IMR-90 (cell line): Measurements from ENCODE around the gene TMX2.

ENCODE experiments used
- BHLHE40 ChIP-seq: fragments of 150-350 bp; IDR thresholded peaks from 2 replicates; pipeline ENCODE4 v1.6.1; 2016; ENCODE audit warnings: mild to moderate bottlenecking, low read depth, low read length
- MAFK ChIP-seq: IDR thresholded peaks from 2 replicates; pipeline ENCODE4 v1.6.1; 2012; ENCODE audit warnings: low read depth, low read length, improper control_type of control experiment
- POLR2A ChIP-seq: IDR thresholded peaks from 2 replicates; pipeline ENCODE4 v1.6.1; 2012; ENCODE audit warnings: mild to moderate bottlenecking, low read depth, low read length
- SMC3 ChIP-seq: fragments of 150-350 bp; IDR thresholded peaks from 2 replicates; pipeline ENCODE4 v1.6.1; 2016; ENCODE audit warnings: low read depth, mild to moderate bottlenecking, antibody characterized with exemption, low read length, moderate library complexity
- TF ChIP-seq, protein P1 (sequence below): conservative IDR thresholded peaks from 2 replicates; pipeline ENCODE4 v1.5.1; 2012; ENCODE audit warnings: mild to moderate bottlenecking, low read depth, low read length, improper control_type of control experiment

DNA sequence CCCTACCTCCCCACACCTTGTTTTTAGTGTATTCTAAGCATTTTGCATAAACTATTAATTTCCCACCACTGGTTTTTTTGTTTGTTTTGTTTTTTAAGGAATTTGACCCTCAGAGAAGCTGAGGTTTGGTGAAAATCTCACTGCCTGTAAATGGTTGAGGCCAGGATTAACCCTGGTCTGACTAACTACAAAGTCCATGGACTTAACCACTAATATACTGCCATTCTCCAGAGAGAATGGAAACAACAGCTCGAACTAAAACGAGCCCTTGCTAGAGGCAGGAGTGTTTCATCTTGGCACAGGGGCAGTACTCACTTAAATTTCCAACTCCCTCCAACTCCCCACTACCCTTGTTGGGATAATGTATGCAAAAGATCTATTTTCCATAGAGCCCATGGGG lies 52.2 kb downstream of the TMX2 start:
- TF ChIP-seq, protein P1, sequence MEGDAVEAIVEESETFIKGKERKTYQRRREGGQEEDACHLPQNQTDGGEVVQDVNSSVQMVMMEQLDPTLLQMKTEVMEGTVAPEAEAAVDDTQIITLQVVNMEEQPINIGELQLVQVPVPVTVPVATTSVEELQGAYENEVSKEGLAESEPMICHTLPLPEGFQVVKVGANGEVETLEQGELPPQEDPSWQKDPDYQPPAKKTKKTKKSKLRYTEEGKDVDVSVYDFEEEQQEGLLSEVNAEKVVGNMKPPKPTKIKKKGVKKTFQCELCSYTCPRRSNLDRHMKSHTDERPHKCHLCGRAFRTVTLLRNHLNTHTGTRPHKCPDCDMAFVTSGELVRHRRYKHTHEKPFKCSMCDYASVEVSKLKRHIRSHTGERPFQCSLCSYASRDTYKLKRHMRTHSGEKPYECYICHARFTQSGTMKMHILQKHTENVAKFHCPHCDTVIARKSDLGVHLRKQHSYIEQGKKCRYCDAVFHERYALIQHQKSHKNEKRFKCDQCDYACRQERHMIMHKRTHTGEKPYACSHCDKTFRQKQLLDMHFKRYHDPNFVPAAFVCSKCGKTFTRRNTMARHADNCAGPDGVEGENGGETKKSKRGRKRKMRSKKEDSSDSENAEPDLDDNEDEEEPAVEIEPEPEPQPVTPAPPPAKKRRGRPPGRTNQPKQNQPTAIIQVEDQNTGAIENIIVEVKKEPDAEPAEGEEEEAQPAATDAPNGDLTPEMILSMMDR, result no peak
- no peak for TF ChIP-seq BHLHE40
- no peak for TF ChIP-seq SMC3
- no peak for TF ChIP-seq POLR2A
- TF ChIP-seq MAFK, result no peak
